Right lobe of liver (tissue), 6 donors: ENCODE results near the gene MRPL14. TPM values are rescaled to one million over a fixed set of nuclear protein-coding genes. Genes with fewer than 3 reads are reported as not detected.

Experiments
- ATAC-seq, 4 donors: fragments of 200-7000 bp; cut with Tn5 transposase; one replicate each; pipeline ENCODE4 v1.9.1; 2020; ENCODE audit warnings: mild to moderate bottlenecking in 4 of 4, moderate library complexity in 4 of 4
- DNase-seq, 3 donors: peaks; one replicate each; pipeline ENCODE4 v3.0.0-alpha.2; 2020
- H3K27ac ChIP-seq, 3 donors: fragments of 200-600 bp; one replicate each; pipeline ENCODE4 v1.8.0; 2022
- H3K27me3 ChIP-seq, 2 donors: fragments of 200-600 bp; one replicate each; pipeline ENCODE4 v1.8.0; 2022
- H3K36me3 ChIP-seq, 4 donors: fragments of 200-600 bp; sonication (generic) in 1 of 4; one replicate each; pipeline versions ENCODE4 v1.5.1 to v1.8.0; 2017 to 2022; ENCODE audit warnings: control low read depth in 1 of 4
- H3K4me1 ChIP-seq, 4 donors: fragments of 200-600 bp; sonication (generic) in 1 of 4; one replicate each; pipeline versions ENCODE4 v1.5.1 to v1.8.0; 2017 to 2022; ENCODE audit warnings: control low read depth in 1 of 4
- H3K4me3 ChIP-seq, 3 donors: fragments of 200-600 bp; one replicate each; pipeline ENCODE4 v1.8.0; 2022
- H3K9me3 ChIP-seq, 4 donors: fragments of 200-600 bp; sonication (generic) in 1 of 4; one replicate each; pipeline versions ENCODE4 v1.5.1 to v1.8.0; 2017 to 2022; ENCODE audit warnings: control low read depth in 1 of 4
- CTCF ChIP-seq, 4 donors: fragments of 200-600 bp in 3 of 4; fragments of 450-650 bp in 1 of 4; IDR thresholded peaks; one replicate each; pipeline versions ENCODE4 v1.5.1 to v1.8.0; 2016 to 2022; ENCODE audit warnings: antibody characterized with exemption in 4 of 4, mild to moderate bottlenecking in 2 of 4
- POLR2A ChIP-seq: fragments of 450-650 bp; IDR thresholded peaks from one replicate; pipeline ENCODE4 v1.6.1; 2017; ENCODE audit warnings: antibody characterized with exemption, mild to moderate bottlenecking
- WGBS: methylation state at CpG from one replicate; pipeline ENCODE4 v1.1.6; 2018; ENCODE audit warnings: low coverage, low lambda C conversion rate; ENCODE audit not compliant: insufficient coverage; ENCODE audit errors: missing lambda C conversion rate; 5-methylcytosine and 5-hydroxymethylcytosine counted together
- intact Hi-C, 2 donors: fragments of 100-400 bp; cut with DNase I; formaldehyde crosslinking; loops; one replicate each; pipeline versions ENCODE4 v1.11.2 to v1.14.1; 2022
- total RNA-seq, 6 experiments: library from RNA; depleted of rRNA in 2 of 6; stranded (reverse); fragments of >200 nt in 2 of 6; fragmentation: NEBNext Ultra II Directional in 3 of 6; extraction: Animal tissue kit (Norgen Biotek cat#: 25700) in 3 of 6; gene quantifications; one replicate each; pipeline versions ENCODE4 v1.1.0 to v1.2.4, GENCODE V29; 2016 to 2023
- donor health status: DM: no; HTN: yes; CAD: no.
- donor health status: DM: no; HTN: no; CAD: no.
- donor health status: DM: no; HTN: no; CAD: no.
- donor health status: DM: no; HTN: yes; CAD: no.
- donor health status: DM: no; HTN: yes; CAD: no.

MRPL14 gene
- total RNA-seq, 6 experiments from 2014 or later = 26.5 to 70.0 (median 35.4) TPM

GRCh38 chr6:44133003-44133931, 6.0 kb upstream of the MRPL14 start:
- H3K36me3 ChIP-seq = peaks cover 0 to 15% (median 0%) of the 10 kb centered on the region in 4 donors
- 58% methylated on average over 8 of the region's 9 CpGs for WGBS
- intact Hi-C loops = no loop called here
- no peak overlapping the region for H3K4me3 ChIP-seq
- DNase-seq (no peak), ATAC-seq (peak; percentile 38 to 51 (median 39))
- H3K4me1 ChIP-seq = peaks cover 0 to 13% (median 7%) of the 10 kb centered on the region in 4 donors
- H3K9me3 ChIP-seq = no peaks in the 10 kb centered on the region
- no peak overlapping the region for H3K27ac ChIP-seq
- TF ChIP-seq CTCF (IDR thresholded peaks at IDR 0.05) (no peak), POLR2A (no peak)
- no peaks in the 10 kb centered on the region for H3K27me3 ChIP-seq

GRCh38 chr6:44132476-44132875, 5.2 kb upstream of the MRPL14 start:
- 70% methylated on average over 4 of the region's 4 CpGs for WGBS
- intact Hi-C loops = no loop called here
- DNase-seq = no peak
- Histone ChIP-seq H3K36me3 (peaks cover 0 to 15% (median 0%) of the 10 kb centered on the region in 4 donors), H3K27ac (no peak overlapping the region), H3K9me3 (no peaks in the 10 kb centered on the region), H3K27me3 (no peaks in the 10 kb centered on the region), H3K4me1 (peaks cover 0 to 14% (median 8%) of the 10 kb centered on the region in 4 donors), H3K4me3 (no peak overlapping the region)
- ATAC-seq = no peak
- no peak for TF ChIP-seq POLR2A
- TF ChIP-seq CTCF (IDR thresholded peaks at IDR 0.05) = no peak

- no peak overlapping the region for H3K4me3 ChIP-seq
- no peak overlapping the region for H3K27ac ChIP-seq
- TF ChIP-seq CTCF (IDR thresholded peaks at IDR 0.05) (no peak), POLR2A (no peak)
- no peaks in the 10 kb centered on the region for H3K9me3 ChIP-seq
- H3K4me1 ChIP-seq = peaks cover 0 to 14% (median 8%) of the 10 kb centered on the region in 4 donors
- no peaks in the 10 kb centered on the region for H3K27me3 ChIP-seq
- ATAC-seq = no peak
- intact Hi-C loops = no loop called here
- peaks cover 0 to 15% (median 0%) of the 10 kb centered on the region in 4 donors for H3K36me3 ChIP-seq
- DNase-seq = no peak
- 100% methylated on average over 1 of the region's 2 CpGs for WGBS
Observed at GRCh38 chr6:44131892-44132291, 4.6 kb upstream of the MRPL14 start.

- ATAC-seq (no peak), DNase-seq (no peak)
- 58% methylated on average over 2 of the region's 2 CpGs for WGBS
- no peaks in the 10 kb centered on the region for H3K9me3 ChIP-seq
- TF ChIP-seq POLR2A = no peak
- TF ChIP-seq CTCF (IDR thresholded peaks at IDR 0.05) = no peak
- peaks cover 0 to 29% (median 13%) of the 10 kb centered on the region in 4 donors for H3K4me1 ChIP-seq
- intact Hi-C loops = no loop called here
- no peak overlapping the region for H3K4me3 ChIP-seq
- H3K27ac ChIP-seq = no peak overlapping the region
- peaks cover 0 to 5% (median 0%) of the 10 kb centered on the region in 4 donors for H3K36me3 ChIP-seq
- no peaks in the 10 kb centered on the region for H3K27me3 ChIP-seq
Observed at GRCh38 chr6:44129841-44130322, 2.6 kb upstream of the MRPL14 start.
